HG02623 (cell line): Measurements from ENCODE around the gene CYP4F3.
"Not testable (repeated sequence)": the region's sequence is repeated elsewhere in the genome, so short reads cannot be mapped to it uniquely, and the experiment has no call there.

Experiments used
- ATAC-seq: cut with Tn5 transposase; IDR thresholded peaks from one replicate; pipeline ENCODE4 v1.9.1; 2021; ENCODE audit warnings: moderate library complexity; ENCODE audit not compliant: unreplicated experiment

Gene CYP4F3

DNA sequence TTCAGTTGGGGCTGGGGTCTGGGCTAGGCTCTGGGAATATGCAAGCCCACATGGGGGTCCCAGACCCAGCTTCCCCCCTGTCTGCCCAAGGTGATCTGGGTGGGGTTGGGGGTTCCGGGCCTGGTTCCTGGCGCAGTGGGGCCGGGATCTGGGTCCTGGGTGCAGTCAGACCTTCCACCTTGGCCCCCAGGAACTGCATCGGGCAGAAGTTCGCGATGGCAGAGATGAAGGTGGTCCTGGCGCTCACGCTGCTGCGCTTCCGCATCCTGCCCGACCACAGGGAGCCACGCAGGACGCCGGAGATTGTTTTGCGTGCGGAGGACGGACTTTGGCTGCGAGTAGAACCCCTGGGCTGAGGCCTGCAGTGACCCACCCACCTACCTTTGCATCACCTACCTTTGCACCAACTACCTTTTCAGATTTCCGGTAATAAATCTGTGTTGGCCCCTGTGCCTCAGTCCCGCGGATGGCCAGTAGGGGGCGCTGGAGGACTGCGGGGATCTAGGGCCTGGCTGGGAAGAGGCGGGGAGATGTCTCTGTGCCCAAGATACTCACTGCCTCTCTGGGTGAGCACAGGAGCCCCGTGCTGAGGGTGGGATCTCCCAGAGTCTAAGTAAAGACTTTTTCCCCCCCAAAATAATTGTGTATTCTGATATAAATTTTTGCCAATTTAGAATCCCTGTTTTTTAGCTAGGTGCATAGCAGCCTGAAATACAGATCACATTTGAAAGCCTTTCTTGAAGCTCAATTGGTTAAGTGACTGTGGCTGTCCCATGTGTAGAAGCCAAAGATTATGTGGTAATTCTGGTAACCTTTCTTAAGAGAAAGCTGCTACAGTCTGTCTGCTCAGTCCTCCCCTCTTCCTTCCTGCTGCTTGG, 11.5 kb upstream of the CYP4F3 start:
- no peak for ATAC-seq

DNA sequence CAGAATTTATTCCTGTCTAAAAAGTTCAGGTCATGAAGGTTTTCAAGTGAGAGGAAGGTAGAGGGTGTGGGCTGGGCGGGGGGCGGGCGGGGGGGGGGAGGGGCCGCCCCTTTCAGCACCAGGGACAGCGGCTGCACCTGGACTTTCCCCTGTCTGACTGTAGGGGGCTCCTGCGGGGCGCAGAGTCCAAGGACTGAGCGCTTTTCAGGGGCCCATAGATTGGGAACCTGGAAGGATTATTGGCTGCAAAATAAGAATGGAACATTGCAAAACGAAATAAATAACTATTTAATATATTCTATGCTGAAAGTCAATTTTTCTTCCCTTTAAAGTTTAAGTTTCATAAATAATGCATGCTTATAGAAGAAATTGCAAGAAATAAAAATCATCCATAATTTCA, 8.9 kb upstream of the CYP4F3 start:
- no peak for ATAC-seq

DNA sequence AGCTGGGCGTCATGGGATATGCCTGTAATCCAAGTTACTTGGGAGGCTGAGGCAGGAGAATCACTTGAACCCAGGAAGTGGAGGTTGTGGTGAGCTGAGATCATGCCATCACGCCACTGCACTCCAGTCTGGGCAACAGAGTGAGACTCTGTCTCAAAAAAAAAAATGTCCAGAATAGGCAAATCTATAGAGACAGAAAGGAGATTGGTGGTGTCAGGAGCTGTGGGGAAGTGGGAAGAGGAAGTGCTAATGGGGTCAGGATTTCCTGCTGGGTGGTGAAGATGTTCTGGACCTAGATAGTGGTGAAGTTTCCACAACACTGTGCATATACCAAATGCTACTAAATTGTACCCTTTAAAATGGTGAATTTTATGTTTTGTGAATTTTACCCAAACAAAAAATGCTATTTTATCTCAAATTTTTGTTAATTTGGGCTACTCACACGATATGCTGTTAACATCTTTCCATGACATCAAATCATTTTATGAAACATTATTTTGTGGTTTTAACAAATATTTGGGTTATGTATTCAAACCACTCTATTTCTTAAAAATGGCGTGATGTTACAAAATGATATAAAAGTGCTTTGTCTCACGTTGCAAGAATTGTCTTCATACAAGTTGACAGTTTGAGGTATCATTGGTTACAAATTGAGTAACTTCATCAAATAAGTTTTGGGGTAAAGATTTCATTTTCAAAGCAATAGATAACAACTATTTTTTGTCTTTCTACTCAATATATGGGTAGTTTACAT, 7.4 kb upstream of the CYP4F3 start:
- no peak for ATAC-seq

DNA sequence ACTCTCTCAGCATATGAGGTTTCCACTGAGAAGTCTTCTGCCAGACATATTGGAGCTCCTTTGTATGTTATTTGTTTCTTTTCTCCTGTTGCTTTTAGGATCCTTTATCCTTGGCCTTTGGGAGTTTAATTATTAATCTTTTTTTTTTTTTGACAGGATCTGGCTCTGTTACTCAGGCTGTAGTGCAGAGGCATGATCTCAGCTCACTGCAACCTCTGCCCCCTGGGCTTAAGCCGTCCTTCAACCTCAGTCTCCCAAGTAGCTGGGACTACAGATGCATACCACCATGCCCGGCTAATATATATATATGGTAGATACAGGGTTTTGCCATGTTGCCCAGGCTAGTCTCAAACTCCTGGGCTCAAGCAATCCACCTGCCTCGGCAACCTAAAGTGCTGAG, 6.6 kb upstream of the CYP4F3 start:
- ATAC-seq: no peak

DNA sequence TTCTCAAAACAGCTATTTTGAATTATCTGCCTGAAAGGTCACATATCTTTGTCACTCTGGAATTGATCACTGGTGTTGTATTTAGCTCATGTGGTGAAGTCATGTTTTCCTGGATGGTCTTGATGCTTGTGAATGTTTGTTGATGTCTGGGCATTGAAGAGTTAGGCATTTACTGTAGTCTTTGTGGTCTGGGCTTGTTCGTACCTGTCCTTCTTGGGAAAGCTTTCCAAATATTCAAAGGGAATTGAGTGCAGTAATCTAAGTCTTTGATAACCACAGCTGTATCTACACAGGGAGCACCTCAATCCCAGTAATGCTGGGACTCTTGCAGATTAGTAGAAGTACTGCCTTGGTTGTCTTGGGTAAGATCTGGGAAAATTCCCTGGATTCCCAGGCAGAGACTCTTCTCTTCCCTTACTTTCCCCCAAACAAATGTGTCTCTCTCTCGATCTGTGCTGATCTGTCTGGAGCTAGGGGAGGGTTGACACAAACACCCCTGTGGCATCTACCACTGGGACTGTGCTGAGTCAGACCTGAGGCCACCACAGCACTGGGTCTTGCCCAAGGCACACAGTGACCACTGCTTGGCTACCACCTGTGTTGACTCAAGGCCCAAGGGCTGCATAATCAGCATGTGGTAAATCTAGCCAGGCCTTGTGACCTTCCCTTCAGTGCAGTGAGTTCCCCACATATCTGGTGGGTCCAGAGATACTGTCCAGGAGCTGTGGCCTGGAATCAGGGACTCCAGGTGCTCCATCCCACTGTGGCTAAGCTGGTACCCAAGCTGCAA, 5.5 kb upstream of the CYP4F3 start:
- no peak for ATAC-seq

DNA sequence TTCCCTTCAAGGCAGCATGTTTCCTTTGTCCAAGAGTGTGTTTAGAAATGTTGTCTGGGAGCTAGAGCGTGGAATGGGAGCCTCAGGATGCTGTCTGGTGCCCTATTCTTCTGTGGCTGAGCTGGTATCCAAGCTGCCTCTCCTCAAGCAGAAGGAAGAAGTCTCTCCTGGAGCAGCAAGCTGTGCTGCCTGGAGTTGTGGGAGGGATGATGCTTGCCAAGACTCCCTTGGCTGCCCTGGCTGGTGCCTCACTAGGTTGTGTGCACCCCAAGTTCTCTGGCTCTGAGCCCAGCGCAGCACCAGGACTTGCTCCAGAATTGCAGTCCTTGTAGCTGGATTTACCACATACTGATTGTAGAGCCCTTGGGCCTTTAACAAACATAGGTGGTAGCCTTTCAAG, 4.7 kb upstream of the CYP4F3 start:
- no peak for ATAC-seq

DNA sequence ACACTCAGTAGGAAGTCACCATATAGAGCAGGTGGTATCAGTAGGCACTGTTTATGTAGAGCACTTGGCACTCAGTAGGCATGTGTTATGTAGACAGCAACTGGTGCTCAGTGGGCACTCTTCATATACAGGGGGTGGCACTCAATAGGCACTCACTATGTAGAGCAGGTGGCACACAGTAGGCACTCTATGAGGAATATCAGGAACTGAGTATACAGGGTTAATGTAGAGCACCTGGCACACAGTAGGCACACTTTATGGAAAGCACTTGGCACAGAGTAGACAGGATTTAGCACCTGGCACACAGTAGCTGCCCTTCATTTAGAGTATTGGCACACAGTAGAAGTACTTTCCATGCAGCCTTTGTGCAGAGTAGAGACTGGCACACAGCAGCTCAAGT, 1.1 kb upstream of the CYP4F3 start:
- ATAC-seq: no peak

DNA sequence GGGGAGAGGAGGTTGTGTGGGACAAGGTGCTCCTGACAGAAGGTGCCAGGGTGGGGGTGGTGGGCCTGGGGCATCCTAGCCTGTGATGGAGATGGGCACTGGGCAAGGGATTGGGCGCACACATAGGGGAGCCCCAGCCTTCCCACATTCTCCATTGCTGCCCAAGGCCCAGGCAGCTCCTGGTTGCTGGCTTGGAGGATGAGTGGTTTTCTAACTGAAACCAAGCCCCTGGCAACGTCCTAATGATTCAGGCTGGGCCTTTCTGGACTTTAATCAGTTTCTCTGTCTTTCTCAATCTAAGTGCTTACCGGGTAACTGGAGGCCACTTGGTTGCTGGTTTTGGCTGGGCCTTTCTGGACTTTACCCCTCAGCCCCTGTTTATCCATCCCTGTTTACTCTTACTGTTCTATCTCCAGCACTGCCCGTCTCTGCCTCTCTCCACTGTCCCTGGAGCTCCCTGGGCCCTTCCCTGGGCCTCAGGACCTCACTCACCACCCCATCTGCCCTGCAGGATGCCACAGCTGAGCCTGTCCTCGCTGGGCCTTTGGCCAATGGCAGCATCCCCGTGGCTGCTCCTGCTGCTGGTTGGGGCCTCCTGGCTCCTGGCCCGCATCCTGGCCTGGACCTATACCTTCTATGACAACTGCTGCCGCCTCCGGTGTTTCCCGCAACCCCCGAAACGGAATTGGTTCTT, 354 bp downstream of the CYP4F3 start:
- ATAC-seq: no peak

DNA sequence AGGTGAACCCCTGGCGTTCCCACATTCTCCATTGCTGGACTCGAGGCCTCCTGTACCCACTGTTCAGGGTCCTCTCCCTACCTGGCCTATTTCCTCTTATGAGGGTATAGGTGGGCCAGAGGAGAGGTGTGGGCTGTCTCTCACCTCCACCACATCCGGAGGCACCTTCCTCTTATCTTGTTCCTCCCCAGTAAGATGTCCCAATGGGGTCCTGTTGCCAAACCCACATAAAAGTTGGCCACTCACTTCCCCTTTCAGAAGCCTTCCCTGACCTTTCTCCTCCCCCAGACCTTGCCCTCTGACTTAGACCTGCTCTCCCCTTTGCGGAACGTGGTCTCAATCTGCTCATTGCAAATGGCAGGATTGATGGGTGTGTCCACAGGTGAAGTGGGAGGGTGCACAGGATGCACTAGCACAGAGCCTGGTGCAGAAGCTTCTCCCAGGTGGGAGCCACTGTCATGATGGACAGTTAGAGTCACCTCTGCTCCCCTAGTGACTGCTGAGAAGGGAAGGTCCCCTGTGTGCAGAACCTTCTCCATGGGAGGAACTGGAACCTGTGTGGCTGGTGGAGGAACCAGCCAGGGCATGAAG, 1.3 kb downstream of the CYP4F3 start:
- no peak for ATAC-seq

DNA sequence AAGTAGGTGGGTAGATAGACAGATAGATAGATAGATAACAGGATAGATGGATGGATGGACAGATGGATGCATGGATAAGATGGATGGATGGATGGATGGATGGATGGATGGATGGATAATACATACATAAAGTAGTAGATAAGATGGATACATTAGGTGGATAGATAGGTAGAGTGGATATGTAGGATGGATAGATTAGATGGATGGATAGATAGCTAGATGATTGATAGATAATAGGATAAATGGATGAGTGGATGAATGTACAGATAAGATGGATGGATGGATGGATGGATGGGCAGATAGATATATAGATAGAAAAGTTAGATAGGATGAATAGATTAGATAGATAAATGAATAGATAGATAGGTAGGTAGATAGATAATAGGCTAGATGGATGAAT, 2.1 kb downstream of the CYP4F3 start:
- no peak for ATAC-seq

DNA sequence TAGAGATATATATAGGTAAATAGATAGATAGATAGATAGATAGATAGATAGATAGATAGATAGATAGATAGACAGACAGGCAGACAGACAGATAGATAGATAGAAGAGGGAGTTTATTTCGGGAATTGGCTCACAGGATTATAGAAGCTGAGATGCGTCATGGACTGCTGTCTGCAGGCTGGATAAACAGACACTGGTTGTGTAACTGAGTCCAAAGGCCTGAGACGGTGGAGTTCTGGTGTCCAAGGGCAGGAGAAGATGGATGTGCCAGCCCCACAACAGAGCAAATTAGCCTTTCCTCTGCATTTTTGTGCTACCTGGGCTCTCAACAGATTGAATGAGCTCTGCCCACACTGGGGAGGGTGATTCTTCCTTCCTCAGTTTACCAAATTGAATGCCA, 2.7 kb downstream of the CYP4F3 start:
- ATAC-seq: no peak

DNA sequence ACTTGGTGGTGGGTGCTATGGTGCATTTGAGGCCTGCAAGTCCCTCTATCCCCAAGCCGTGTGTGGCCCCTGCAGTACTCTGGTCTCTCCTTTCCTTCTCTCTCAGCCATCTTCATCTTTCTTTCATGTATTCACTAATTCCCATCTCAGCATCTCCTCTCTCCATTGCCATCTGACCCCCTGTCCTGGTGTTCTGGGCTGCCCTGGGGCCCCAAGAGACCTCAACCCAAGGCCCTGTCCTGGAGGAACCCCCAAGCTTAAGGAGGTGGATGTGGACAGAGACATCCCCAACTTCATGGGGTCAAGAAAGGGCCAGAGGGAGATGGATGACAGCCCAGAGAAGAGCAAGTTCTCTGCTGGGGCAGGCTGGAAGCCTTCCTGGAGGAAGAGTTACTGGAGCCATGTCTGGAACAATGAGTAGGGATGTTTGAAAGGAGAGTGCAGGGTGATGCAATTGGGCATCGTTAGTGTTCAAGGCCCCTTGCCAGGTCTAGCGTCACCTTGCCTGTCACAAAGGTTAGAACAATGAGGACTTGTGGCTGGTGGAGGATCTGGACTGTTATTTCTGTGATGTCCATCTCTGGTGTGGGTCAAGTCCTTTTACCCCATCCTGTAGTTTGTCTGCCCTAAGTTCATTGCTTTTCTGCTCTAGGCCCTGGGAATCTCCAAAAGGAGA, 3.5 kb downstream of the CYP4F3 start:
- ATAC-seq: no peak

DNA sequence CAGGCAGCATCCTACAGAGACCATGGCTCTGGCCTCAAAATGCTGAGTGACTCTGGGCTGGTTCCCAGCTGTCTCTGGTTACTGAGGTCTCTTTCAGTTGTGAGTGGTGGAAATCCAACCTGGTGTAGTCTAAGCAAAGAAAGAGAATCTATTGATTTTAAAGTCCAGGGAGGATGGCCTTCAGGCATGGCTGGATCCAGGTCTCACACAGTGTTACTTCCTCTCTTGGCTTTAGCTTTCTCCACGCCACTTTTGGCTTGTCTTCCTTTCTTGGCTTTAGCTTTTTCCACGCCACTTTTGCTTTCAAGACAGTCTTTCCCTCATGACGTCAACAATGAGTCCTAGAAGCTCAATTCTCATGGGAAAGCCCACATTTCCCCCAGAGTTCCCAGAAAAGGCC, 4.1 kb downstream of the CYP4F3 start:
- no peak for ATAC-seq

DNA sequence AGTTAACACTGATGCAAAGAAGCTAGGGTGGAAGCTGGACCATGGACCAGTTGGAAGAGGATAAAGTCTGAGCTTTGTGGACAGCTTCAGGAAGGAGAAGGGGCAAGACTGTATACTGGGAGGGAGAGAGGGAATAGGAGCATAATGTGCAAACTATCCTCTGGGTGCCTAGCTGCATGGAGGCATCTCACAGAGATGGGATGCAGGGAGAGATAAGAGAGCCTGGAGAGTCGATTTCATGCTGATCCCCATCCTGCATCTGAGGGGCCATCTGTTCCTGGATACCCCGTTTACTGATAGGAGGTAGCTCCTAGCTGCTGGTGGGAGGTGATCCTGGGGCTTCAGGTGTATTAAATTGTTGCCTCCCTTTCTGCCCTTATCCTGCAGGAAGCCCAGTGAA, 8.8 kb downstream of the CYP4F3 start:
- ATAC-seq: no peak

DNA sequence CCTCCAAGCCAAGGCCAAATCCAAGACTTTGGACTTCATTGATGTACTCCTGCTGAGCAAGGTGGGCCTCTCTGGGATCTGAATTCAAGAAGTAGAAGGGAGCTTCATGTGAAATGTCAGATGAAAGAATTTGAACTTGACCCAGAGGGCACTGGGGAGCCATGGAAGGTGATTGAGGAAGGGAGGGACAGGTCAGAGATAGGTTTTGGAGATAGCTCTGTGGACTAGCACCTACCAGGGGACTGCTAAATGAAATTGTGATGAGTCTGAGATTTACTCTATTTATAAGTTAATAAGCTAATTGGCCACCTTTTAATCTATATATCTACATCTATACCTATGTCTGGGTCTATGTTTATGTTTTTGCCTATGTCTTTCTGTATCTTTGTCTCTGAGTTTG, 9.4 kb downstream of the CYP4F3 start:
- ATAC-seq: not testable (repeated sequence)

DNA sequence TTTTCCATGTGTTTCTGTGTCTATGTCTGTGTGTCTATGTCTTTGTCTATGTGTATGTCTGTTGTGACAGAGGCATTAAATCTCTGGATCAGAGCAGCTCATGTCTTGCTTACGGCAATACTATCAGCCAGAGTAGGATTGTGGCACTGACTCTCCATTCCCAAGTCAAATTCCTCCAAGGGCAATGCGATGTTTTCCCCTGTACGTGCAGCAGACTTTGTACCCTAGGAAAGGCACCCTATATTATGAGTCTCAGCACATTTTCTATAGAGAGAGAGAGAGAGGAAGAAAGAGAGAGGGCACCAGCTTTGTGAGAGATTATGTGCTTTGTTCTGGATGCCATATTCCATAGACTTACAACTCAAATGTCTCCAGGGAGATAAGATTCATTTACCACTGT, 11.1 kb downstream of the CYP4F3 start:
- no peak for ATAC-seq

DNA sequence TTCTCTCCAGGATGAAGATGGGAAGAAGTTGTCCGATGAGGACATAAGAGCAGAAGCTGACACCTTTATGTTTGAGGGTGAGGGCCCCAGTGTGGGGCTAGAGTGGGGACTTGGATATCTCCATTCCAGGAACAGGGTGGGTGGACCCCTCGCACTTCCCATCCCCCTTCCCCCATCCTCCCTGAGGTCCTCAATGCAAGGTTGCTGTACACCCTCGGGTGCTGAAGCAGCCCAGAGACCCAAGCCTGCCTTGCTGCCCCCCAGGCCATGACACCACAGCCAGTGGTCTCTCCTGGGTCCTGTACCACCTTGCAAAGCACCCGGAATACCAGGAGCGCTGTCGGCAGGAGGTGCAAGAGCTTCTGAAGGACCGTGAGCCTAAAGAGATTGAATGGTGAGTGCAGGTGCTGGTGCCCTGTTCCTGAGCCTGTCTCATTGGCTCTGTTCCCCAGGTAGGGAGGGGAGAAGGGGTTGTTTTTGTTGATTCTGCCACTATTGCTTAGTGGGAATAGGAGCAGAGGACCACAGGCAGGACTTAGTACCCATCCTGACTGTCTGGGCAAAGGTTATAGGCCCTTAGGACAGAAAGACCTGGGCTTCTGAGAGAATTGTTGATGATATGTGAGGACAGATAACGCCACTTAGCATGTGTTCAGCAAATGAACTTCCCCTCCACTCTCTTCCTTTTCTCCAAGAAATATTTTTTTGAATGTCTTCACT, 12.0 kb downstream of the CYP4F3 start:
- ATAC-seq: no peak

DNA sequence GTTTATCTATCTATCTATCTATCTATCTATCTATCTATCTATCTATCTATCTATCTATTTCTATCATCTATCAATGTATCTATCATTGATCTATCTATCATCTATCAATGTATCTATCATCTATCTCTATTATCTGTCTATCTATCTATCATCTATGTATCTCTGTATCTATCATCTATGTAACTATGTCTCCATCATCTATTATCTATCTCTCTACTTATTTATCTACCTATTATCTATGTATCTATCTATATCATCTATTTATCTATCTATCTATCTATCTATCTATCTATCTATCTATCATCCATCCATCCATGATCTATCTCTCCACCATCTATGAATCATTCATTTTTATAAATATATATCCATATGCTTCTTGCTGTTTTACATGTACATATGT, 15.8 kb downstream of the CYP4F3 start:
- no peak for ATAC-seq

DNA sequence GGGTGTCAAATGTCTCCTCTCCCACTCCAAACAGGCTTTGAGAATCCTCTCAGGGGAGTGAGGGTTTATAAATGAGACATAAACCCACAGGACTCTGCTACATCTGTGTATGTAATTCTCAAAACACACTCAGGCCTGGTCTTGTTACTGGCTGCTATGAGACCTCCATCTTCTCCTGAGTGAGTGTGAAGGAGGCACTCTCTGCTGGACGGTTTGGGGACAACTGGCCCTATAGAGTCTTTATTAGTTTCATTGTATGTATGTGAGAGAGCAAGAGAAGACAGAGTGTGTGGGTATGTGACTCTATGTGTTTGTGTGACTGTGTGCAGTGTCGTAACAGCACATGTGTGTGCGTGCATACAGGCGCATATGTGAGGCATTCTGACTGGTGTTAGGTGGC, 22.6 kb downstream of the CYP4F3 start:
- no peak for ATAC-seq
